Activated effector memory CD4-positive, alpha-beta T cell treated with anti-CD3 and anti-CD28 coated beads, Interleukin-2, amount 50 U/mL, for 16 hours (primary cell): ENCODE data around the gene CRLF1.

ENCODE experiments used
- DNase-seq: peaks from one replicate; pipeline ENCODE4 v3.0.0-alpha.2; 2020

CRLF1 gene

GRCh38 chr19:18636183-18636968, 29.8 kb upstream of the CRLF1 start:
- peak; percentile 100 for DNase-seq

DNA sequence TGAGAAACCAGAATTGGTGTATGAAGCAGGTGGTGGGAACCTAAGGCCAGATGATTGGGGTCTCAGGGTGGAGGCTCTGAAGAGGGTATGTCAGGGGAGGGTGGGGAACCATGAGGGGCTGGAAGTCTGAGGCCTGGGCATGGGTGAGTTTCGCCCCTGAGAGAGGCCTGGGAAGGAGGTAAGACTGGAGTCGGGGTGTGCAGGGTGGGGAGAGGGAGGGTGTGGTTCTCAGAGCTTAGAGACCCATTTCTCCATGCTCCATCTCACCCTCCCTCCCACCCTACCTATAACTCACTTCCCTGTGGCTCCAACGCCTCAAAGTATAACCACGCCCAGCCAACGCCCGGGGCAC, 29.2 kb upstream of the CRLF1 start:
- DNase-seq: no peak

GRCh38 chr19:18634612-18635297, 28.2 kb upstream of the CRLF1 start:
- no peak for DNase-seq

DNA sequence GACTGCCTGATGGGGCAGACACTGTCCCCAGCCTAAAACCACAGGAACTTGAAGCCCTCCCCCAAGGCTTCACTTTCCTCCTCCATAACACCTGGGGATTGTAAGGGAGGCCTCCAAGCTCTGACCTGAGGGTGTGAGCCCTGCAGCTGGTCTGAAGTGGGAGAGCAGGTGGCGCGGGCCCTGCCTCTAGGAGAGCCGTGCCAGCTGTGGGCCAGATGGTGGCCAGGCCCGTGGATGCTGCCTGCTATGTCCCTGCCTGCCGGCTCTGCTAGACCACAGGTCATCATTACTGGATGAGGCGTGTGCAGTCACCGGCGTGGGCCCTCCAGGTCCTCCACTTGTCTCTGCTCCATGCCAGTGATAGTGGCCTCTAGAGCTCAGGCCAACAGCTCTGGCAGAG, 26.7 kb upstream of the CRLF1 start:
- no peak for DNase-seq

DNA sequence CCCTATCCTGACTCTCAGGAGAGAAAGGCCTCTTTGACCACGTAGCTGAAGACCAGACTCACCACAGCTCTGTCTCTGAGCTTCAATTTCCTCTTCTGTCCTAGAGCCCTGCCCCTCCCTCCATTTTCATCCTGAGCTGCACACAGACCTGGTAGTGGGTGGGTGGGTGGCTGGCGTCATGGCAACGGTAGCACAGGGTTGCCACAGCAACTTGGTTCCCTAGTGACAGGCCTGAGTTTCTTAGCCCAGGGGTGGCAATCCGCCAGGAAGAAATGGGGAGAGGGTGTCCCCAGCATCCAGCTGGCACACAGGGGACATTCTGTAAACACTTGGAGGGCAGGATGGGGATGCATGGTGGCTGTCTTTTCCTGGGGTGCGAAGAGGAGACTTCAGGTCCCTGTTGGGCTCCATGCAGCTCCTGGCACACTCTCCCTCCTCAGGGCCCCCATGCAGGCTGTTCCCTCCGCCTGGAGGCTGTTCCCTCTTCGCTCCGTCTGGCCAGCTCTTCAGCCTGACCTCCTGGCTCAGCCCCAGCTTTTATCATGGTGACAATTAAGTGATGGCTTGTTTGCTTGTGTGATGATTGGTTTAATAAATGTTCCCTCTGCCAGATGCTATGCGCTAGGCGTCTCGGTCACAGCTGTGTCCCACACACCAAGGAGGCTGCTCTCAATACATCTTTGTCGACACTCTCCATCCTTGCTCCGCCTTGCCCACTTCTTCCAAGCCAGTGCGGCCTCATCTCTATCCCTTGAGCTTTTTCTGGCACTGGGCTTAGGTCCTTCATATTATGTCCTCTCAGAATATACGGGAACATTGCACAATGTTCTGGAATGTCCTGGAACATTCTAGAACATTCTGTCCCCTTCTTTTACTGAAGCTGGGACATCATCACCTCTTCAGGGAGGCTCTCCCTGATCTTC, 22.8 kb upstream of the CRLF1 start:
- no peak for DNase-seq

DNA sequence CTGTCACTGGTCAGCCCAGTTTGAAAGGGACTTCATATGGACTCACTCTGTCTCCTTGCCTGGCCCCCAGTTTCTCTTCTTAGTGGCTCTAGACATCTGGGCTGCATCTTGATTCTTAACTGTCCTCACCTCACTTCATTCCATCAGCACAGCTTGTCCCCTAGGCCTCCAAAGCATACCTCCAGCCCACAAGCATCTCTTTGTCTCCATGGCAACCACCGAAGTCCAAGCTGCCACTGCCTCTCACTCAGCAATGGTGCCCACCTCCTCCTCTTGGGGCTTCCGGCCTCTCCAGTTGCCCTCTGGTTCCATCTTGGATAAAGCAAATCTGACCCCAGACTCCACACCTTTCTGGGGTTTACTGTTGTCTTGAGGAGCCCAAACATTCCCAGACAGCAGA, 20.3 kb upstream of the CRLF1 start:
- no peak for DNase-seq

DNA sequence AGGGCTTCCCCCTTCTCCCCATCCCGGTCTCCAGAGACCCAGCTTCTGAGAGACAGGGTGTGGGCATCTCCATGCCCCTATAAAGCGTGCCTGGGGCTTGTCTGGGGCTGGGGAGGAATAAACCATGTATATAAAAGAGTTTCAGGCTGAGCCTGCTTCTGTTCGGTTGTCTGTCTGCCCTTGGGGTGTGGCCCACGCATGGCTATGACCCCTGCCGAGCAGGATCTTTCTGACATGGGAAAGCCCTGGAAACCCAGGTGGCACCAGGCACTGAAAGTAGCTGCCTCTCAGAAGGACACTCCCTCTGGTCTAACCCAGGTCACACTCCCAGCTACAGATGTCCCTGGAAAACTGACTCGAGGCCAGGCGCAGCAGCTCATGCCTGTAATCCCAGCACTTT, 14.3 kb upstream of the CRLF1 start:
- DNase-seq: no peak

GRCh38 chr19:18620311-18620710, 13.7 kb upstream of the CRLF1 start:
- DNase-seq: no peak

- DNase-seq: no peak
Measured at GRCh38 chr19:18618236-18618635, 11.6 kb upstream of the CRLF1 start.

DNA sequence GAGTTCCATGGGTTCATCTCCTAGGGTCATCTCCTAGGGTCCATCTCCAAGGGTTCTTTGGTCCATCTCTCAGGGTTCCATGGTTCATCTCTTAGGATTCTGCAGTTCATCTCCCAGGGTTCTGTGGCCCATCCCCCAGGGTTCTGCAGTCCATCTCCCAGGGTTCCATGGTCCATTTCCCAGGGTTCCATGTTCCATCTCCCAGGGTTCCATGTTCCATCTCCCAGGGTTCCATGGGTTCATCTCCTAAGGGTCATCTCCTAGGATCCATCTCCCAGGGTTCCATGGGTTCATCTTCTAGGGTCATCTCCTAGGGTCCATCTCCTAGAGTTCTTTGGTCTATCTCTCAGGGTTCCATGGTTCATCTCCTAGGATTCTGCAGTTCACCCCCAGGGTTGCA, 11.0 kb upstream of the CRLF1 start:
- DNase-seq: no peak

- DNase-seq: no peak
Measured at GRCh38 chr19:18616023-18616422, 9.4 kb upstream of the CRLF1 start.

- DNase-seq: no peak
Measured at GRCh38 chr19:18613589-18614234, 7.1 kb upstream of the CRLF1 start.

GRCh38 chr19:18612772-18613588, 6.4 kb upstream of the CRLF1 start, which contains the start of gene TMEM59L:
TMEM59L (plus strand) TSS chr19:18612870; CDS start chr19:18612959, 89 bp downstream.
- DNase-seq: peak; percentile 83

DNA sequence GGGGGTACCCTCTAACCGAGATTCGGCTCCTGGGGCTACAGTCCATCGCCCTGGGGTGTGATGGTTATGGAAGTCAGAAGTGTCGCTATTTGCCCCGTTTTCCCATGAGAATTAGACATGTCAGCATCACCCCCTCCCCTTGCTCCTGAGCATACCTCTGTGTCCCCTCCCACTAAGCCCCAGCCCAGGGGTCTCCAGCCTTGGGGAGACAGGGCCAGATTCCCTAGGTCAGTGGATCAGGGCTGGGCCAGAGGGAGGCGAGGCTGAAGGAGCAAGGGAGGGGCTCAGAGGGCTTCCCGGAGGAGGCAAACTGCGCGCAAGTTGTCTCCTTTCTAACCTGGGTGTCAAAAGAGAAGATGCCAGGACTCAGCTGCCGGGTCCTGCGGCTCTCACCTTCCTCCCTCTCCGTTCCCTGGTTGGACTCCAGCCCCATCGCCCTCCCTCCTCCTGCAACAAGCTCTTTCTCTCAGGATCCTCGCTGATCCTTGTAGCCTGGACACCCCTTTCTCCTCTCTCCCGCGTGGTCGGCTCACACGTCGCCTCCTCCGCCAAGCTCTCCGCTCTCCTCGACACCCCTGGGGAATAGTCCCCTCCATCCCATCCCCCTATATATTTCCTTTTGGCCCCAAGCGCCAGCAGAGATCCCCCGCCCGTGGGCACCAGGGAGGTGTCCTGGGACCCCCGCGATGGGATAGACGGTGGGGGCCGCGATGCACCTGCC, 5.6 kb upstream of the CRLF1 start:
- DNase-seq: no peak

DNA sequence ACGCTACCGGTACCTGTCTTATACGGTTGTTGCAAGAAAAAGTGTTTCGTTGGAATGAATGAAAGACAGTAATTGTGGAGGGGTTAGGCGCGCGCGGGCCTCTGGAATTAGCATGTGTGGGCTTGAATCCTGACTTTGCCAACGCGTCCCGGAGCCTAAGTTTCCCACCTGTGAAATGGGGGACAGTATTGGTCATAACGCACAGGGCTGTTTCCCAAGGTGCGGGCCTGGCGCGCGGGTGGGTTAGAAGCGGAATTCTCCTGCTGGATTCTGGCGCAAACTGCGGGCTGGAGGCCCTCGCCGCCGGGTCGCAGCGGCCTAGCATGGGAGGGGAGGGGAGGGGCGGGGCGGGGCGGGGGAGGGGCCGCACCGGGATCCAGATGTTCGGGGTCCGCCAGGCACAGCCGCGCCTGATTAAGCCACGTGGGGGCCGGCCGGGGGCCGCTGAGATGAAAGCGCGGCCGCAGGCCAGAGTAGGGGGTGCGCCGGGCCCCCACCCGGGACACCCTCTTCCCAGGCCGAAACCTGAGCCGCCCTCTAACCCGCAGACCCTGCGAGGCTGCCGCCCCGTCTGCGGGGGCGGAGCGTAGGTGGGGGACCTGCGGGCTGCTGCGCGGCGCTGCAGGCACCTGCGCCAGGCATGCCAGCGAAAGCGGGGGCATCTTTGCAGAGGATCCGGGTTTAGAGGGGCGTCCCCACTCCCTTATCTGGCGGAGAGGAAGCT, 4.9 kb upstream of the CRLF1 start:
- DNase-seq: peak; percentile 71

DNA sequence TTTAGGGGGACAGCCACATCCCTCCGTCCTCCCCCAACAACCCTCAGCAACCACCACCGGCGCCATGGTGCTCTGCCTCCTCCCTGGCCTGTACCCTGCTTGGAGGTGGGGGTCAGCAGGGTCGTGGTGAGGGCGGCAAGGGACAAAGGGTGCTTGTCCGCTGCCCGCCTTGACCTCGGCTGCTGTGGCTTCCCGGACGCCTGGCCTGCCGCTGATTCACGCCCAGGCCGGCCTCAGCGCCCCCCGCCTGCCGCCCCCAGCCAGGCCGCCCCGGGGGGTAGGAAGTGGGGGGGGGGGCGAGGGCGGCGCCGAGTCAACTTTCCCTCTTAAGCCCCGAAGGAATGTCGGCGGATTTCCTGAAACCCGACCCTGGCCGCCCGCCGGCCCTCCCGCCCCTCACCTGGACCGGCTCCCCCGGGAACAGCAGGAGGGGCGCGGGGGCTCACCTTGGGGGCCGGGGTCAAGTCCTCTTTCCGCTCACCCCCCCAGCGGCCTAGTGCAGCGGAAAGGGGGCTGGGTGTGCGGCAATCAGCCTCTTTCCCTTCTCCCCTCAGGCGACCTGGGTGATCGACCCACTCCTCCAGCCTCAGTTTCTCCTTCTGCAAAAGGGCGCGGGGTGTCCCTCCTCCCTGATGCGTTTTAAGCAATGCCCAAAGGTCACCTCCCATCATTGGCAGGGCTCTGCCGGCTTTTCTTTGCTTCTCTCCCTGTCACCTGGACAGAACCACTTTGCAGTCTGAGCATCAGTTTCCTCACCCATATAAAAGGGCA, 4.1 kb upstream of the CRLF1 start:
- DNase-seq: no peak

DNA sequence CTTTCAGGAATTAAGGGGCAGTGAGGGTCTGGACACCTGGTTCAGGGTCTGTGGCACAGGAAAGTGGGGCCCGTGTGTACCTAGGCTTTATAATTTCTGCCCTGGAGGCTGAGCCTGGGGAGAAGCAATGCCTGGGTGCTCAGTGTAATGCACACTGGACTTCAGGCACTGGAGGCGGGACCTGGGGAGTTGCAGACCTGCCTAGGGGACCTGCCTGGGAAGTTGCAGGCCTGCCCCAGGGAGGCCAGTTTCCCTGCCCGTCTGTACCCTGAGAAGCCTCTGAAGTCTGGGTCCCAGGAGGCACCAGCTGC, 3.6 kb upstream of the CRLF1 start:
- no peak for DNase-seq

DNA sequence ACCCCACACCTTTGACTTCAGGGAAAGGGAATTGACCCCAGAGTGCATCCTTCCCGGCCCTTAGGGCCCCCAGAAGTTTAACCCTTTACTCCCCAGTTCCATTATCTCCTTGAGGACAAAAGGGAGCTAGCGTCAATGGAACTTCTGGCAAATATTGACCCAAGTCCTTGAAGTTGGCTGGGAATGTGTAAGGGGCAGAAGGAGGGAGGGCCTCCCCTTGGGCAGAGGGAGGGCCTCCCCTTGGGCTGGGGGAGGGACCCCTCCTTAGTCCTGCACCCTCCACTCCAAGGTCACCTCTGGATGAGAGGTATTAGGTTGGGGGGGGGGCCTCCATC, 3.1 kb upstream of the CRLF1 start:
- no peak for DNase-seq

DNA sequence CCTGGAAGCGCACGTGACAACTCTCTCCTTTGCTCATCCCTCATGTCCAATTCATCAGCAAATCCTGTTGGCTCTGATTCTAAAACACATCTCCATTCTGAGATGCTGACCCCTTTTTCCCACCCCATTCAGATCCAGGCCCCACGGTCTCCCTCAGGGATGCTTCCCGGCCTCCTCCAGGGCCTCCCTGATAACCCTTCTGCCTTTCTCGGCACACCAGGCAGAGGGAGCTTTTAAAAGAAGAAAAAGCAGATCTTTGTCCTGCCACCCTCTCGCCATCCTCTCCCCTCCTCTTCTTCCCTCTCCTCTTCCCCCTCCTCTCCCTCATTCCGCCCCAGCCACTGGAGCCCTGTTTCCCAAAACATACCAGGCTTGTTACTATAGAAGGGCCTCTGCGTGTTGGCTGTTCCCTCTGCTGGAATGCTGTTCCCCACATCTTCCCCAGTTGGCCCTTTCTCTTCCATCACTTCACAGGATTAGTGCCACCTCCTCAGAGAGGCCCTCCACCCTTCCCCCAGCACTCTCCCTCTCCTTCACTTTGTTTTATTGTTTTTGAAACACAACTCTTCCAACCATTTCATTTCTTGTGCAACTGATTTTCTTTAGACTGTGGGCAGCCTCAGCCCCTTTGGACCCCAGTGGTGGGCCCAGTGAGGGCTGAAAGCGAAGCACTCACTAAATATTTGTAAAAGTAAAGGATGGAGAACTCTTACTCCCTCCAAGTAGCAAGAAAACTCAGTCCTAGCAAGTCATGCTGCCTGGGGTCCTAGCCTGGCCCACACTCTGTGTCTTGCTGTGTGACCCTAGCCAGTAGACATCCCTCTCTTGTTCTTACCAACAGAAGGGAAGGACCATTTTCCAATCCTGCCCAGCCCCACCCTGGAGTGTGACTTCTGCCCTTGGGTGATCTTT, 2.5 kb upstream of the CRLF1 start:
- DNase-seq: no peak
